GM08714 (cell line): ENCODE data around the gene ALOX12B.
A peak's percentile ranks its signal among the peaks of the same experiment; 100 is the strongest.

Experiments used
- H3K4me3 ChIP-seq: fragments of 200-500 bp; sonication (Bioruptor generic); 2 replicates; pipeline ENCODE4 v1.5.1; 2014; ENCODE audit warnings: mild to moderate bottlenecking, low read length, inconsistent platforms
- ZNF274 ChIP-seq: IDR thresholded peaks from 2 replicates; pipeline ENCODE4 v1.6.1; 2012; ENCODE audit warnings: mild to moderate bottlenecking, low read depth, low read length

ALOX12B gene

DNA sequence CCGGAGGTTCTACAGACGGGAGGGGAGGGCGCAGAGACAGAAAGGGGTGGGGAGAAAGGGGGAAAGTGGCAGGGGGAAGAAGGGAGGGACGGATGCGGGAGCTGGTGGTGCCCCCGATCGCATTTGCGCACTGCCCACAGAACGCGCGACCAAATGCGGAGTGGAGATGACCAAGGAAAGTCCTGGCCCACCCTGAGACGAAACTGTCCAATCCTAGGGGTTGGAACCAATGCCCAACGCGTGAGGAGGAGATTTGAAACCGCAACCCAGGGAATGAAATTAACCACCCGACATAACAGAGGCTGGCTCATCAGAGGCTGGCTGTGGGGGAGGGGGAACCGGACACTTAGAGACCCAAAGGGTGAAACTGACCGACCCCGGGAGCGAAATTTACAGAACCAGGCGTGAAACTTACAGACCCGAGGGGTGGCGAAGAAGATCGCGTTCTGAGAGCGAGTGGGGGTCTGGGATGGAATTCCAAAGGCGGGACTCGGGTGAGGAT, 35.0 kb upstream of the ALOX12B start:
- no peak for TF ChIP-seq ZNF274
- peak overlapping the region; percentile 84 for H3K4me3 ChIP-seq

GRCh38 chr17:8121681-8122421, 34.3 kb upstream of the ALOX12B start:
- peak overlapping the region; percentile 84 for H3K4me3 ChIP-seq
- TF ChIP-seq ZNF274: no peak

DNA sequence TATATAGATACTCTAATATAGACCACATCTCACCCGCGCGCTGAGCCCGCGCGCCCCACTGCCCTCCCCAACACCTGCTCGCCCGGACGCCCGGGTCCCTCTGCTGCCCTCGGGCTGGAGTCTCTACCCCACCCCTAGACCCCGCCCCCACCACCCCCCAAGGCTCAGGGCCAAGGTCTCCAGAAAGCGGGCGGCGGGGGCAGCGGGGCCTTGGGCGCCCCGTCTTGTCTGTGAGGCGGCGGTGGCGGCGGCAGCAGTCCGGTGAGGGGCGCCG, 33.8 kb upstream of the ALOX12B start:
- TF ChIP-seq ZNF274: no peak
- H3K4me3 ChIP-seq: peak overlapping the region; percentile 84

DNA sequence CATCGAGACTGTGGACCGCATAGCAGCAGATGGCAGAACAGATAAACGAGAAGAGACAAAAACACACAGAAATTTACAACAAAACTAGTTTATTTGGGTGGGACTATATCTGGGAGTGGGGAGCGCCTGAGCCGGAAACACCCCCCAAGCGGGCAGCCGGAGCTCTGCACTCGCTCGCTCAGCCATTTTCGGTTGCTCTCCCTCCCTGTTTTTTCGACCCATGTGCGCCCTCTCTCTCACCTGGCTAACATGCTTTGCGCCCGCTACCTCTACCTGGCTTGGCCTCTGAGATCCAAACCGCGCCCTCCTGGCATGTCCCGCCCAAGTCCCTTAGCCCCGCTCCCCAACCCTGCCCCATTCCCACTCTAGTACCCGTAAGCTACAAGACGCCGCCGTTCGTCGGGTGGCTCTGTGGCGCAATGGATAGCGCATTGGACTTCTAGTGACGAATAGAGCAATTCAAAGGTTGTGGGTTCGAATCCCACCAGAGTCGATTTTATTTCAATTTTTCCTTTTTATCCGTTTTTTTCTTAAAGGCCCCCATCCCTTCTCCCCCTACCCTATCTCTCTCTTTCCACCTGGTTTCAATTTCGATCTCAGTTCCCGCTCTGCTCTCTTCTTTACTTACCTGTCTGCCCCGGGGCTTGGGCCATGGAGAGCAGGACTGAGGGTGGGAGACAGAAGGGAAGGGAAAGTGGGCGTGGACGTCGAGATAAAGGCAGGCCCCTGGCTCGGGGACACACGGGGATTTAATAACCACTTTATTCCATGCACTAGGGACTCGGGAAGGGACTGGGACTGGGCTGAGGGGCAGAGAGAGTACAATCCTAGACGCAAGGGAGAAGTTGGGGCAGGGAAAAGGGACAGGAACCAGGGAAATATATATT, 33.2 kb upstream of the ALOX12B start:
- TF ChIP-seq ZNF274: no peak
- H3K4me3 ChIP-seq: peak overlapping the region; percentile 84

GRCh38 chr17:8119581-8120519, 32.3 kb upstream of the ALOX12B start:
- peak overlapping the region; percentile 84 for H3K4me3 ChIP-seq
- no peak for TF ChIP-seq ZNF274

DNA sequence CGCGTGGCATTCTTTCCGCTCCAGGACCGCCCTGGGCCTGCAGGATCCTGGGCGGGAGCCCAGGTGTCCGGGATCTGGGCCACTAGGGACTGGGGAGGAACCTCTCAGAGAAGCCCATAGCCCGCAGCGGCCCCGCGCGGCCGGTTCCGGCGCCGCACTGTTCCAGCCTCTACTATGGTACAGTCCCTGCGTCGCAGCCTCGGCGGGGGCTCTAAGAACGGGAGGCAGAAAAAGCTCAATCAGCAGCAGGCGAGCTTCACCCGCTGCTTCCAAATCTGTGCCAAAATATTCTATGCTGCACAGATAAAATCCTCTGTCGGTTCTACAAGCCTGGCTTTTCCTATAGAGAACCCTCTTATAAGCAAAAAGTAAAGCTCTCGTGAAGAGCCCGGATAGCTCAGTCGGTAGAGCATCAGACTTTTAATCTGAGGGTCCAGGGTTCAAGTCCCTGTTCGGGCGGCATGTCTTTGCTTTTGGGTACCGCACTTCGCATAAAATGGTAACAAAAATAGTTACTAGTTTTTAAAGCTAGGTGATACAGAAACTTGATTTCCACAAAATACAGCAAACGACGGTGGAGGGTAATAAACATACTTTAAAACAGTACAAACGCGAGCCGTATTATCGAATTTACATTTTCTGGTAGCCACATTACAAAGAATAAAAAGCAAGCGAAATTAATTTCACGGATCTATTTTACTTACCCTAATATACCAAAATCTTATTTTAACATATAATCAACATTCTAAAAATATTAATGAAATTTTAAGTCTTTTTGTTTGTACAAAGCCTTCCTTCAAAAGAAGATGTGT, 31.5 kb upstream of the ALOX12B start:
- H3K4me3 ChIP-seq: peak overlapping the region; percentile 71
- no peak for TF ChIP-seq ZNF274

DNA sequence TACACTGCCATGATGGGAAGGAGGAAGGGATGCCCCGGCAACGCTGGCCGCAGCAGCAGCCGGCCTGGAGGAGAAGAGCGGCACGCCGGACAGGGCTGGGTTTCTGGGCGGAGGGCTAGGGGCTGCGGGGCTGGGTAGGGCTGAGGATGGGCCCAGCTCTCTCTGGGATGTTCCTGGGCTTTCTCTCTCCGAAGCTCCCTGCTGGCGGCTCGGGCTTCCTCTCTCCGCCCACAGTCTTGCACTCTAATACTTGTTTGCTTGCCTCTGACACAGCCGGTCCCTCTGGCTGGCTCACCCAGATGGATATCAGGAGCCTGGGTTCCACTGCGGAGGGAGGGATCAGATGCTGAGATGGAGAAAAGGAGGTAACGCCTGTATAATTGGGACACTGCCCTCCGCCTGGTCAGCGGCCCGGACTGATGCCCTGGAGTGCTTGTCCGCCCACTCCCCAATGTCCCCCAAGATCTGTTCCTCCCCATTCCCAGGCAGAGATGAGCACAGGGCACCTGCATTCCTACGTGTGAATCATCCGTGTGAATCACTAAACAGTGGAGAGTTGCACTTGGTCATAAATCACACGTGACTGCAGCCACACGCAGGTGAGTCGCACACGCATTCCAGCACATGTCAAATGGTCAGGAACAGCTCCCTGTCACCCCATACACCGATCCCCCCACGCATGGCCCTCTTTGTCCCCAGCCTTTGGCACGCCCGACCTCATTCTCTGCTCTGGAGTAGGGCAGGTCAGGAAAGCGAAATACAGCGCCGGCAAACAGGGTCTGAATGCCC, 30.7 kb upstream of the ALOX12B start, which contains the start of gene ALOXE3:
TSS of gene ALOXE3 (minus strand) at position 535 of the 789 bp plus-strand sequence. CDS start at position 11, 524 bp downstream.
- H3K4me3 ChIP-seq: peak within 1 kb of the TSS; percentile 71
- no peak for TF ChIP-seq ZNF274

GRCh38 chr17:8117367-8117979, 30.0 kb upstream of the ALOX12B start:
- TF ChIP-seq ZNF274: no peak
- H3K4me3 ChIP-seq: no peak overlapping the region; the same call in 1 of the 2 replicates

- no peak for TF ChIP-seq ZNF274
- no peak overlapping the region for H3K4me3 ChIP-seq
Measured at GRCh38 chr17:8116776-8117175, 29.3 kb upstream of the ALOX12B start.

- no peak for TF ChIP-seq ZNF274
- no peak overlapping the region for H3K4me3 ChIP-seq
Measured at GRCh38 chr17:8110907-8111306, 23.4 kb upstream of the ALOX12B start.

GRCh38 chr17:8110456-8110804, 22.9 kb upstream of the ALOX12B start:
- H3K4me3 ChIP-seq: no peak overlapping the region
- TF ChIP-seq ZNF274: no peak
